ENCODE results near the gene PDP2.

DNA sequence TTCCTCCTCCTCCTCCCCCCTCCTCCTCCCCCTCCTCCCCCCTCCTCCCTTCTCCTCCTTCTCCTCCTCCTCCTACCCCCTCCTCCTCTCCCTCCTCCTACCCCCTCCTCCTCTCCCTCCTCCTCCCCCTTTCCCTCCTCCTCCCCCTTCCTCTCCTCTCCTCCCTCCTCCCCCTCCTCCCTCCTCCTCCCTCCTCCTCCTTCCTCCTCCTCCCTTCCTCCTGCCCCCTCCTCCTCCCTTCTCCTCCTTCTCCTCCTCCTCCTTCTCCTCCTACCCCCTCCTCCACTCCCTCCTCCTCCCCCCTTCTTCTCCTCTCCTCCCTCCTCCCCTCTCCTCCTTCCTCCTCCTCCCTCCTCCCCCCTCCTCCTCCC lies 6.6 kb upstream of the PDP2 start:
- TF ChIP-seq, protein P1, sequence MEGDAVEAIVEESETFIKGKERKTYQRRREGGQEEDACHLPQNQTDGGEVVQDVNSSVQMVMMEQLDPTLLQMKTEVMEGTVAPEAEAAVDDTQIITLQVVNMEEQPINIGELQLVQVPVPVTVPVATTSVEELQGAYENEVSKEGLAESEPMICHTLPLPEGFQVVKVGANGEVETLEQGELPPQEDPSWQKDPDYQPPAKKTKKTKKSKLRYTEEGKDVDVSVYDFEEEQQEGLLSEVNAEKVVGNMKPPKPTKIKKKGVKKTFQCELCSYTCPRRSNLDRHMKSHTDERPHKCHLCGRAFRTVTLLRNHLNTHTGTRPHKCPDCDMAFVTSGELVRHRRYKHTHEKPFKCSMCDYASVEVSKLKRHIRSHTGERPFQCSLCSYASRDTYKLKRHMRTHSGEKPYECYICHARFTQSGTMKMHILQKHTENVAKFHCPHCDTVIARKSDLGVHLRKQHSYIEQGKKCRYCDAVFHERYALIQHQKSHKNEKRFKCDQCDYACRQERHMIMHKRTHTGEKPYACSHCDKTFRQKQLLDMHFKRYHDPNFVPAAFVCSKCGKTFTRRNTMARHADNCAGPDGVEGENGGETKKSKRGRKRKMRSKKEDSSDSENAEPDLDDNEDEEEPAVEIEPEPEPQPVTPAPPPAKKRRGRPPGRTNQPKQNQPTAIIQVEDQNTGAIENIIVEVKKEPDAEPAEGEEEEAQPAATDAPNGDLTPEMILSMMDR (IDR thresholded peaks at IDR 0.05): no peak
- TF ChIP-seq POLR2A (IDR thresholded peaks at IDR 0.05): no peak
